Measurements from ENCODE around the gene CNGA1.

The CNGA1 gene

DNA sequence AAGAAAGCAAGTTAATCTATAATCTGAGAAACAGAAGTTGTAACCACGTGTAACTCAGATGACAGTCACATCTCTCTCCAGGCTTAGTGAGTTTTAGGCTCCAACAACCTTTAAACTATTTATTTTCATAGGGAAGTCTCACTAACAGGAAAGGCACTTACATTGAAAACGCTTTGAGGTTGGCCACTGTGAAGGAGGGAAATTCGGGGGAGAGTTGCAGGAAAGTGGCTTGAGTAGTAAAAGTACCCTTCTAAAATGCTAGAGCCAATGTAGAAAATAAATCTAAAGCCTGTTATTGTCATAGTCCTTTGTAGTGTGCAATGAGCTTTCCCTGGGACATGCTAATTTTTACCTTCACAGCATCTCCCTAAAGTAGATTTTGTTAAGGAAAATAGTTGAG, 101.1 kb downstream of the CNGA1 start:
- ChIA-PET POLR2A (interaction anchor here (0.9 to 1.1 kb wide), 2 partner anchors 12 to 63 kb away, joined by 3 to 6 read pairs; no protein-coding TSS in a partner anchor), CTCF (no interaction called here)
- TF ChIP-seq NFRKB (IDR thresholded peaks at IDR 0.05): no peak
- no peak for TF ChIP-seq SUZ12 (IDR thresholded peaks at IDR 0.05)
- TF ChIP-seq ARNT (IDR thresholded peaks at IDR 0.05): no peak
- no peak for TF ChIP-seq ZNF384 (IDR thresholded peaks at IDR 0.05)
- TF ChIP-seq FOXK2 (IDR thresholded peaks at IDR 0.05): no peak
- TF ChIP-seq CTBP1 (IDR thresholded peaks at IDR 0.05; ENCODE audit: borderline replicate concordance): no peak
- TF ChIP-seq BHLHE40 (IDR thresholded peaks at IDR 0.05; ENCODE audit: borderline replicate concordance): no peak
- TF ChIP-seq L3MBTL2 (conservative IDR thresholded peaks at IDR 0.05): no peak
- no peak for TF ChIP-seq HDGF (IDR thresholded peaks at IDR 0.05; ENCODE audit: borderline replicate concordance)
- no peak for TF ChIP-seq FOXM1 (IDR thresholded peaks at IDR 0.05; ENCODE audit: borderline replicate concordance)
- TF ChIP-seq FOXA1 (IDR thresholded peaks at IDR 0.05): no peak
- no peak for TF ChIP-seq ELF4 (IDR thresholded peaks at IDR 0.05)
- TF ChIP-seq TARDBP (IDR thresholded peaks at IDR 0.05): no peak
- no peak for TF ChIP-seq LEF1 (IDR thresholded peaks at IDR 0.05; ENCODE audit: borderline replicate concordance)
- DNase-seq (ENCODE audit: extremely low spot score): no peak

DNA sequence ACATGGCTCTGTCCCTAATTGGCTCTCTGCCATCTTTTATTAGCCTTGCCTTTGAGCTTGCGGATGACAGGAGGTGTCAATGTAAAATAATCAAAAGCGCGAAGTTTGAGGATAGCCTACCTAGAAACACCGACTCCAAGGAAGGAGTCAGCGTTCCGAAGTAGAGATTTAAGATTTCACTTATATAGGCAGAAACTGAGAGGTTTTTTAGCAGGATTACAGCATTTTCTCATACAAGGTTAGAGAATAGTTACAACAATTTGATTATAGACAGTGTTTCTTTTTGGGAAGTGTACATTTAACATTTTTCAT, 101.6 kb downstream of the CNGA1 start:
- ChIA-PET CTCF (no interaction called here), POLR2A (interaction anchor here (0.6 to 1.4 kb wide), 8 partner anchors 9 to 220 kb away, joined by 3 to 6 read pairs (median 3); partner anchors contain the start of gene CORIN)
- no peak for TF ChIP-seq LEF1 (IDR thresholded peaks at IDR 0.05; ENCODE audit: borderline replicate concordance)
- 0 out of 2 replicates have a peak, but pooled peaks have one; percentile 88 for TF ChIP-seq L3MBTL2 (conservative IDR thresholded peaks at IDR 0.05)
- no peak for TF ChIP-seq BHLHE40 (IDR thresholded peaks at IDR 0.05; ENCODE audit: borderline replicate concordance)
- TF ChIP-seq TARDBP (IDR thresholded peaks at IDR 0.05): no peak
- no peak for DNase-seq (ENCODE audit: extremely low spot score)

DNA sequence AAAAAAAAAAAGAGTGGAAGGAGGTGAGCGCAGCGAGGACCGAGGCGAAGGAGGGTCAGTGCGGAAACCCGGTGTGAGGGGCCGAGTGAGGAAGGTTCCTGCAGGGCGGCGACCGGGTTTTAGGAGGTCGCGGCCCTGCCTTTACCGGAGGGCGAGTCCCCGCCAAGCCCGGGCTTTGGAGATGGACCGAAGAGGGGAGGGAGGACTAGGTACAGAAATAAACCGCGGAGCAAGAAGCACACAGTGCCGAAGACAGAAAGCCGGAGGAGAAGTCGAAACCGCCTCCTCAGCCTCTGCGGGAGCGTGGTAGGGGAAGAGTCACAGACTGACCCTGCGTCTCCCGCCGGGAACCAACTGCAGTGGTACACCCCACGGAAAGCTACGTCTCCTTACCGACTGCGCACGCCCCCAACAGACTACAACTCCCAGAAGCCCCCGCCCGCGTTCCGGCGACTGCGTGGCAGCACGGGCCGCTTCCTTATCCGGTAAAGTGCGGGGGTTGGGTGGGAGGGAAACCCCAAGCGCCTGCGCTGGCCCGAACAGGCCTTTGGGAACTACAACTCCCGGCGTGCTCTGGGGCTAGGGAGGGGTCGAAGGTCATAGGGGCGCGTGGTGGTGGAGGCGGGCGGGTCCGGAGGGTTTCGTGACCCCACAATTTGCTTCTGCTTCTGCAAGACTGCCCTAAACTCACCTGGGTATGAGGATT, 102.1 kb downstream of the CNGA1 start, which contains the start of gene NFXL1:
TSS of gene NFXL1 (minus strand) at position 364 of the 706 bp plus-strand sequence. CDS start 380 bp downstream, outside the sequence.
- TF ChIP-seq ARNT (IDR thresholded peaks at IDR 0.05) (no peak), NFRKB (IDR thresholded peaks at IDR 0.05) (no peak), TARDBP (IDR thresholded peaks at IDR 0.05) (no peak), ZNF384 (IDR thresholded peaks at IDR 0.05) (peak; percentile 19; the same call in 1 of the 2 replicates)
- POLR2A ChIA-PET: interaction anchor here (0.6 to 1.4 kb wide), 8 partner anchors 8 to 220 kb away, joined by 3 to 6 read pairs (median 3); partner anchors contain the start of gene CORIN
- DNase-seq (ENCODE audit: extremely low spot score): peak; percentile 89
- CTCF ChIA-PET: no interaction called here

DNA sequence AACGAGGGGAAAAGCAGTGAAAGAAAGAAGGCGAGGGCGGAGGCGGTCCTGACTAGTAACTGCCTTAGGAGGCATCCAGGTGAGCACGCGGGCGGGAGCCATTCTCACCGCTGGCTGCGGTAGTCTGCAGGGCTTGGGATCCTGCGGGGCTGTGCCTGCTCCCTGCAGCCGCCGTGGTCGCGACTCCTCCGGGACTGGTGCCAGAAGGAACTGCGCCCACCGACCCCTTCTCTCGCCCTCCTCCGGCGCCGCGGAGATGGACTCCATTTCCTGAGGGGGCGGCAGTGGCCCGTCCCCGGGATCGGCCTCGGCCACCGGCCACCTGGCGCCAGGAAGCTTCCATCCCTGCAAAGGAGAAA, 102.6 kb downstream of the CNGA1 start:
- CTCF ChIA-PET: no interaction called here
- TF ChIP-seq ELF4 (IDR thresholded peaks at IDR 0.05) (no peak), L3MBTL2 (conservative IDR thresholded peaks at IDR 0.05) (0 out of 2 replicates have a peak, but pooled peaks have one; percentile 1), TARDBP (IDR thresholded peaks at IDR 0.05) (no peak), LEF1 (IDR thresholded peaks at IDR 0.05; ENCODE audit: borderline replicate concordance) (no peak), BHLHE40 (IDR thresholded peaks at IDR 0.05; ENCODE audit: borderline replicate concordance) (no peak), NFRKB (IDR thresholded peaks at IDR 0.05) (no peak)
- POLR2A ChIA-PET: interaction anchor here (1.0 to 1.4 kb wide), 3 partner anchors 30 to 219 kb away, joined by 3 to 5 read pairs (median 3); partner anchors contain the start of gene CORIN
- DNase-seq (ENCODE audit: extremely low spot score): peak; percentile 12

DNA sequence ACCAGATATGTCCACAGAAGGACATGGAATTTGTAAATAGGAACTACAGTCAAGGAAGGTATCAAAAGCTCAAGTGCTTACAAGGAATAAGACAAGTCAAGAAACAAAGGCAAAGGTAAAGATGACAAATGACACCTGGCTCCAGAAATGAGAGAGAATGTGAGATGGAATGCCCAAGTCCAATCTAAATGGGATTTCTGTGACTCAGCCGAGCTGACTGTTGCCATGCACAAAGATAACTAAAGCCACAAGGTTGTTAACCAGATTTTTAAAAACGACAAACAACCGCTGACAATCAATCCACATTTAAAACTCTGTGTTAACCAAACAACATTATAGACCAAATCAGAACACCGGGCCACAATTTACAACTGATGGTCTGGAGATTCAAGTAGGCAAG, 103.2 kb downstream of the CNGA1 start:
- ChIA-PET CTCF (no interaction called here), POLR2A (interaction anchor here (1.4 kb wide), 1 partner anchor 76 kb away, joined by 5 read pairs; the partner anchor contains the start of gene CORIN)
- TF ChIP-seq NFRKB (IDR thresholded peaks at IDR 0.05) (no peak), CTBP1 (IDR thresholded peaks at IDR 0.05; ENCODE audit: borderline replicate concordance) (no peak), FOXA1 (IDR thresholded peaks at IDR 0.05) (no peak), FOXK2 (IDR thresholded peaks at IDR 0.05) (no peak), BHLHE40 (IDR thresholded peaks at IDR 0.05; ENCODE audit: borderline replicate concordance) (no peak), FOXM1 (IDR thresholded peaks at IDR 0.05; ENCODE audit: borderline replicate concordance) (no peak), L3MBTL2 (conservative IDR thresholded peaks at IDR 0.05) (no peak), SUZ12 (IDR thresholded peaks at IDR 0.05) (no peak), ZNF384 (IDR thresholded peaks at IDR 0.05) (no peak), LEF1 (IDR thresholded peaks at IDR 0.05; ENCODE audit: borderline replicate concordance) (no peak), ARNT (IDR thresholded peaks at IDR 0.05) (no peak), TARDBP (IDR thresholded peaks at IDR 0.05) (no peak), HDGF (IDR thresholded peaks at IDR 0.05; ENCODE audit: borderline replicate concordance) (no peak), SP1 (IDR thresholded peaks at IDR 0.05) (no peak), ELF4 (IDR thresholded peaks at IDR 0.05) (no peak)
- TF ChIP-seq, protein P1, sequence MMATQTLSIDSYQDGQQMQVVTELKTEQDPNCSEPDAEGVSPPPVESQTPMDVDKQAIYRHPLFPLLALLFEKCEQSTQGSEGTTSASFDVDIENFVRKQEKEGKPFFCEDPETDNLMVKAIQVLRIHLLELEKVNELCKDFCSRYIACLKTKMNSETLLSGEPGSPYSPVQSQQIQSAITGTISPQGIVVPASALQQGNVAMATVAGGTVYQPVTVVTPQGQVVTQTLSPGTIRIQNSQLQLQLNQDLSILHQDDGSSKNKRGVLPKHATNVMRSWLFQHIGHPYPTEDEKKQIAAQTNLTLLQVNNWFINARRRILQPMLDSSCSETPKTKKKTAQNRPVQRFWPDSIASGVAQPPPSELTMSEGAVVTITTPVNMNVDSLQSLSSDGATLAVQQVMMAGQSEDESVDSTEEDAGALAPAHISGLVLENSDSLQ (IDR thresholded peaks at IDR 0.05): no peak
- no peak for DNase-seq (ENCODE audit: extremely low spot score)

DNA sequence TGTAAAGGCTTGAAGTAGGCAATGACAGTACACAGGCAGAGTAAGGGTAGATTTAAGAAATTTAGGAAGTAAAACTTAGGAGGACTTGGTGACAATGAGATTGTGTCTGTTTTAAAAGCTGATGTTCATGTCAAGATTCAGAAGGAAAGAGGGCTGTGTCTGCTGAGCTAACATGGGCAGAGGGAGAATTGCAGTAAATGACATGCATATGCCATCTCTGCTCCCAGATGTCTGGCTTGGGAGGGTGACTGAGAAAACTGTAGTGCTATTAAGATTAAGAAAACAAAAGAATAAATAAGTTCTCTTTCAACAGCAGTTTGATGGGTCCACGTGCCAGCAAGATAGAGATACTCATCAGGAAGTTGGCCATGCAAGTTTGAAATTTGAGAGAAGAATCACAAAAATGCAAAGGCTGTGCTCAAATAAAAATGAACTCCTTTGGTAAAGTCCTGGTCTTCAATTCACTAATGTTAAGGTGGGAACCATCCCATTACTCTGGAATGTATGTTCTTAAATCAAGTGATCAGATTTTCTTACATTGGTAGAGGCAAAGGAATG, 109.3 kb downstream of the CNGA1 start:
- no peak for DNase-seq (ENCODE audit: extremely low spot score)
- CTCF ChIA-PET: no interaction called here
- POLR2A ChIA-PET: no interaction called here
- no peak for TF ChIP-seq ARNT (IDR thresholded peaks at IDR 0.05)
- TF ChIP-seq FOXA1 (IDR thresholded peaks at IDR 0.05): no peak
- TF ChIP-seq, protein P1 (IDR thresholded peaks at IDR 0.05): no peak
- TF ChIP-seq L3MBTL2 (conservative IDR thresholded peaks at IDR 0.05): no peak
- no peak for TF ChIP-seq SUZ12 (IDR thresholded peaks at IDR 0.05)
- TF ChIP-seq ZNF384 (IDR thresholded peaks at IDR 0.05): no peak
- no peak for TF ChIP-seq TARDBP (IDR thresholded peaks at IDR 0.05)
- TF ChIP-seq ELF4 (IDR thresholded peaks at IDR 0.05): no peak
- TF ChIP-seq FOXK2 (IDR thresholded peaks at IDR 0.05): no peak

DNA sequence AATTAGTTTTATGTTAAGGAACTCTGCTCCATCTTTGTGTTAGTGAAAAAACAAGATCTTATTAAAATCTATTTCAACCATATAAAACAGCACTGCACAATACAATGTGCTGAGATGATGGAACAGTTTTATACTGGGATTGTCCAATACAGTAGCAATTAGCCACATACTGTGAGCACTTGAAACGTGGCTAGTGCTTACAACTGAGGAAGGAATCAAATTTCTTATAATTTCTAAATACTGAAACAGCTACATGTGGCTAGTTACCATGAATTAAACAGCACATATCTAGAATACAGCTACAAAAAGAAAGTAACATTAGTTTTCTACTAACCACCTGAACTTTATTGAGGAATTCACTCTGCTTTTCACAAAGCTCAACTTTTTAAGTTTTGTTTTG, 116.8 kb downstream of the CNGA1 start:
- POLR2A ChIA-PET: no interaction called here

More for the DNA sequence above, 116.8 kb downstream of the CNGA1 start:
- CTCF ChIA-PET: no interaction called here
- DNase-seq (ENCODE audit: extremely low spot score): no peak
- TF ChIP-seq BHLHE40 (IDR thresholded peaks at IDR 0.05; ENCODE audit: borderline replicate concordance) (no peak), FOXM1 (IDR thresholded peaks at IDR 0.05; ENCODE audit: borderline replicate concordance) (no peak), ARNT (IDR thresholded peaks at IDR 0.05) (no peak), CTBP1 (IDR thresholded peaks at IDR 0.05; ENCODE audit: borderline replicate concordance) (no peak), ELF4 (IDR thresholded peaks at IDR 0.05) (no peak), TARDBP (IDR thresholded peaks at IDR 0.05) (no peak), SUZ12 (IDR thresholded peaks at IDR 0.05) (no peak), SP1 (IDR thresholded peaks at IDR 0.05) (no peak), NFRKB (IDR thresholded peaks at IDR 0.05) (no peak), LEF1 (IDR thresholded peaks at IDR 0.05; ENCODE audit: borderline replicate concordance) (no peak), HDGF (IDR thresholded peaks at IDR 0.05; ENCODE audit: borderline replicate concordance) (no peak)

Data from HEK293T (cell line).